Skeletal muscle tissue (tissue), 4 donors: Measurements from ENCODE around the gene RBM28. TPM values are rescaled to one million over a fixed set of nuclear protein-coding genes. Genes with fewer than 3 reads are reported as not detected.

Experiments used
- H3K27ac ChIP-seq: one replicate; pipeline ENCODE4 v1.7.0; 2013; ENCODE audit warnings: mild to moderate bottlenecking, low read depth, low read length, inconsistent platforms
- H3K27me3 ChIP-seq, 3 donors: one replicate each; pipeline ENCODE4 v1.7.0; 2013; ENCODE audit warnings: low read length in 3 of 3; ENCODE audit not compliant: control insufficient read depth in 3 of 3, insufficient read depth in 3 of 3
- H3K36me3 ChIP-seq, 3 donors: one replicate each; pipeline ENCODE4 v1.7.0; 2013; ENCODE audit warnings: low read length in 3 of 3; ENCODE audit not compliant: control insufficient read depth in 3 of 3, insufficient read depth in 3 of 3
- H3K4me1 ChIP-seq, 3 donors: one replicate each; pipeline ENCODE4 v1.7.0; 2013; ENCODE audit warnings: low read length in 3 of 3, mild to moderate bottlenecking in 3 of 3; ENCODE audit not compliant: control insufficient read depth in 3 of 3, insufficient read depth in 3 of 3
- H3K4me3 ChIP-seq, 3 donors: one replicate each; pipeline ENCODE4 v1.7.0; 2013; ENCODE audit warnings: low read length in 3 of 3
- H3K9ac ChIP-seq, 3 donors: one replicate each; pipeline ENCODE4 v1.7.0; 2013; ENCODE audit warnings: low read length in 3 of 3, mild to moderate bottlenecking in 3 of 3, moderate library complexity in 2 of 3, low read depth in 1 of 3
- H3K9me3 ChIP-seq, 3 donors: one replicate each; pipeline ENCODE4 v1.7.0; 2013; ENCODE audit warnings: low read length in 3 of 3; ENCODE audit not compliant: control insufficient read depth in 3 of 3
- total RNA-seq: library from RNA; depleted of rRNA; stranded (reverse); fragments of >200 nt; gene quantifications from one replicate; pipeline ENCODE4 v1.2.3, GENCODE V29; 2014
- donor health status: Osteomylitis.

RBM28 gene
- total RNA-seq, 1 donor from 2014 or later, result 7.3 TPM

GRCh38 chr7:128360359-128360678 lies 16.6 kb upstream of the RBM28 start:
- no peak overlapping the region for H3K4me3 ChIP-seq
- H3K9ac ChIP-seq, result no peak overlapping the region
- peaks cover 0 to 3% (median 2%) of the 10 kb centered on the region in 3 donors for H3K27me3 ChIP-seq
- no peaks in the 10 kb centered on the region for H3K9me3 ChIP-seq
- H3K4me1 ChIP-seq, result peaks cover 6 to 15% (median 11%) of the 10 kb centered on the region in 3 donors
- no peak overlapping the region for H3K27ac ChIP-seq
- H3K36me3 ChIP-seq, result no peaks in the 10 kb centered on the region

- Histone ChIP-seq H3K4me3 (no peak overlapping the region), H3K9me3 (no peaks in the 10 kb centered on the region), H3K36me3 (no peaks in the 10 kb centered on the region), H3K4me1 (peaks cover 6 to 15% (median 11%) of the 10 kb centered on the region in 3 donors), H3K9ac (peak overlapping the region in 1 of 3 donors; percentile 16), H3K27me3 (peaks cover 0 to 3% (median 2%) of the 10 kb centered on the region in 3 donors), H3K27ac (no peak overlapping the region)
Observed at GRCh38 chr7:128359939-128360338, 16.2 kb upstream of the RBM28 start.

- peaks cover 6 to 15% (median 11%) of the 10 kb centered on the region in 3 donors for H3K4me1 ChIP-seq
- H3K36me3 ChIP-seq, result no peaks in the 10 kb centered on the region
- H3K9me3 ChIP-seq, result no peaks in the 10 kb centered on the region
- H3K27me3 ChIP-seq, result peaks cover 0 to 2% (median under 1%) of the 10 kb centered on the region in 3 donors
- no peak overlapping the region for H3K27ac ChIP-seq
- no peak overlapping the region for H3K4me3 ChIP-seq
- H3K9ac ChIP-seq, result no peak overlapping the region
Observed at GRCh38 chr7:128359336-128359735, 15.6 kb upstream of the RBM28 start.

- no peaks in the 10 kb centered on the region for H3K9me3 ChIP-seq
- H3K36me3 ChIP-seq, result no peaks in the 10 kb centered on the region
- H3K27me3 ChIP-seq, result peaks cover 4 to 9% (median 6%) of the 10 kb centered on the region in 3 donors
- H3K4me3 ChIP-seq, result no peak overlapping the region
- H3K9ac ChIP-seq, result no peak overlapping the region
- peaks cover 6 to 15% (median 11%) of the 10 kb centered on the region in 3 donors for H3K4me1 ChIP-seq
- no peak overlapping the region for H3K27ac ChIP-seq
Observed at GRCh38 chr7:128358233-128358632, 14.5 kb upstream of the RBM28 start.

GRCh38 chr7:128357217-128357613 lies 13.5 kb upstream of the RBM28 start:
- Histone ChIP-seq H3K4me1 (peaks cover 5 to 15% (median 11%) of the 10 kb centered on the region in 3 donors), H3K9ac (peak overlapping the region in 1 of 3 donors; percentile 20), H3K4me3 (no peak overlapping the region), H3K36me3 (no peaks in the 10 kb centered on the region), H3K27me3 (peaks cover 6 to 16% (median 11%) of the 10 kb centered on the region in 3 donors), H3K9me3 (no peaks in the 10 kb centered on the region), H3K27ac (no peak overlapping the region)

GRCh38 chr7:128356546-128357216 lies 13.0 kb upstream of the RBM28 start:
- Histone ChIP-seq H3K4me1 (peaks cover 0 to 10% (median 7%) of the 10 kb centered on the region in 3 donors), H3K9ac (no peak overlapping the region), H3K27ac (no peak overlapping the region), H3K4me3 (no peak overlapping the region), H3K9me3 (no peaks in the 10 kb centered on the region), H3K36me3 (no peaks in the 10 kb centered on the region), H3K27me3 (peaks cover 4 to 16% (median 11%) of the 10 kb centered on the region in 3 donors)

- H3K4me3 ChIP-seq, result no peak overlapping the region
- H3K9ac ChIP-seq, result no peak overlapping the region
- H3K9me3 ChIP-seq, result no peaks in the 10 kb centered on the region
- H3K36me3 ChIP-seq, result no peaks in the 10 kb centered on the region
- H3K27ac ChIP-seq, result no peak overlapping the region
- peaks cover 9 to 28% (median 17%) of the 10 kb centered on the region in 3 donors for H3K27me3 ChIP-seq
- no peaks in the 10 kb centered on the region for H3K4me1 ChIP-seq
Observed at GRCh38 chr7:128353610-128354009, 9.9 kb upstream of the RBM28 start.

- H3K27me3 ChIP-seq, result peaks cover 9 to 30% (median 17%) of the 10 kb centered on the region in 3 donors
- H3K9ac ChIP-seq, result no peak overlapping the region
- H3K36me3 ChIP-seq, result no peaks in the 10 kb centered on the region
- no peak overlapping the region for H3K27ac ChIP-seq
- H3K4me1 ChIP-seq, result no peaks in the 10 kb centered on the region
- H3K4me3 ChIP-seq, result no peak overlapping the region
- no peaks in the 10 kb centered on the region for H3K9me3 ChIP-seq
Observed at GRCh38 chr7:128353189-128353588, 9.5 kb upstream of the RBM28 start.

- peaks cover 9 to 30% (median 17%) of the 10 kb centered on the region in 3 donors for H3K27me3 ChIP-seq
- H3K4me1 ChIP-seq, result no peaks in the 10 kb centered on the region
- no peak overlapping the region for H3K9ac ChIP-seq
- no peaks in the 10 kb centered on the region for H3K36me3 ChIP-seq
- no peaks in the 10 kb centered on the region for H3K9me3 ChIP-seq
- H3K27ac ChIP-seq, result no peak overlapping the region
- H3K4me3 ChIP-seq, result no peak overlapping the region
Observed at GRCh38 chr7:128352636-128353035, 8.9 kb upstream of the RBM28 start.

- no peak overlapping the region for H3K9ac ChIP-seq
- peaks cover 9 to 30% (median 17%) of the 10 kb centered on the region in 3 donors for H3K27me3 ChIP-seq
- H3K4me3 ChIP-seq, result peak overlapping the region in 1 of 3 donors; percentile 2
- H3K27ac ChIP-seq, result no peak overlapping the region
- no peaks in the 10 kb centered on the region for H3K36me3 ChIP-seq
- H3K4me1 ChIP-seq, result no peaks in the 10 kb centered on the region
- H3K9me3 ChIP-seq, result no peaks in the 10 kb centered on the region
Observed at GRCh38 chr7:128352153-128352537, 8.4 kb upstream of the RBM28 start.
